ENCODE measurements around the gene GAGE13.
"Not testable (repeated sequence)": the region's sequence is repeated elsewhere in the genome, so short reads cannot be mapped to it uniquely, and the experiment has no call there.

GAGE13 gene, protein sequence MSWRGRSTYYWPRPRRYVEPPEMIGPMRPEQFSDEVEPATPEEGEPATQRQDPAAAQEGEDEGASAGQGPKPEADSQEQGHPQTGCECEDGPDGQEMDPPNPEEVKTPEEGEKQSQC

DNA sequence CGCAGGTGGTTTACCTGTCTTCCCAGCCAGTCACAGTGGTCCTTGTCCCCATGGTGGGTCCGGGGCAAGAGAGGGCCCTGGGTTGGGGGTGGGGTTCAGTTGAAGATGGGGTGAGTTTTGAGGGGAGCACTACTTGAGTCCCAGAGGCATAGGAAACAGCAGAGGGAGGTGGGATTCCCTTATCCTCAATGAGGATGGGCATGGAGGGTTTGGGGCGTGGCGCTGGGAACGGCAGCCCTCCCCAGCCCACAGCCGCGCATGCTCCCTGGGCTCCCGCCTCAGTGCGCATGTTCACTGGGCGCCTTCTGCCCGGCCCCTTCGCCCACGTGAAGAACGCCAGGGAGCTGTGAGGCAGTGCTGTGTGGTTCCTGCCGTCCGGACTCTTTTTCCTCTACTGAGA, at the start of gene GAGE13:
TSS of gene GAGE13 (plus strand) at position 301 of the 400 bp plus-strand sequence. CDS start 1,156 bp downstream, outside the sequence.
- DNase-seq (ENCODE audit: low read depth in 1 of 2, low spot score in 1 of 2); in situ Hi-C loops (cut with HindIII; ENCODE audit: low pct_unique_long_range_greater_than_20kb, low sequenced_read_pairs): not testable (repeated sequence)

DNA sequence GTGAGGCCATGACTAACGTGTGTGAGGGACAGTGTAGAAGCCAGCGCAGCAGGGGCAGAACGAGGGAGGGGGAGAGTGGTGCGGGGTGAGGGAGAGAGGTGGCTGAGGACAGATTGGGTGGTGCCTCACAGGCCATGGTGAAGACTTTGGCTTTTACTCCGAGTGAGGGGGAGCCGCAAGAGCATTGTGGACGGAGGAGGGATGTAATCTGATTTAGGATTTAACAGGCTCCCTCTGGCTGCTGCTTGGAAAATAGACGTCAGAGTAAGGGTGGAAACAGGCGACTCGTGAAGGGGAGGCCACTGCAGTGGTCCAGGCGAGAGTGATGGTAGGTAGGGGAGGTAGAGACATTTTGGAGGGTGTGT, 48.8 kb upstream of the GAGE13 start:
- in situ Hi-C loops (cut with HindIII; ENCODE audit: low pct_unique_long_range_greater_than_20kb, low sequenced_read_pairs), result no loop called here
- DNase-seq (ENCODE audit: low read depth in 1 of 2, low spot score in 1 of 2), result peak in 1 of 2 experiments; percentile 64
- no peak for TF ChIP-seq JUND (IDR thresholded peaks at IDR 0.05; ENCODE audit: low read depth)

DNA sequence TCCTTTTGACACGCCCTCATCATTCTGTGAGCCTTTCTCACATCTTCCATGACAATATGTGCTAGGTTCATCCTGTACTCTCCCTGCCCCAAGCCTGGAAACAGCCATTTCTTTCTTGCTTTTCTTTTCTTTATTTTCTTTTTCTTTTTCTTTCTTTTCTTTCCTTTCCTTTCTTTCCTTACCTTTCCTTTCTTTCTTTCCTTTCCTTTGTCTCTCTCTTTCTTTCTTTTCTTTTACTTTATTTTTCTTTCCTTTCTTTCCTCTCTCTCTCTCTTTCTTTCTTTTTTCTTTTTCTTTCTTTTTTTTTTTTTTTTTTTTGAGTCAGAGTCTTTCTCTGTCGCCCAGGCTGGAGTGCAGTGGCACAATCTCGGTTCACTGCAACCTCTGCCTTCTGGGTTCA, 47.2 kb upstream of the GAGE13 start:
- no peak for TF ChIP-seq JUND (IDR thresholded peaks at IDR 0.05; ENCODE audit: low read depth)

DNA sequence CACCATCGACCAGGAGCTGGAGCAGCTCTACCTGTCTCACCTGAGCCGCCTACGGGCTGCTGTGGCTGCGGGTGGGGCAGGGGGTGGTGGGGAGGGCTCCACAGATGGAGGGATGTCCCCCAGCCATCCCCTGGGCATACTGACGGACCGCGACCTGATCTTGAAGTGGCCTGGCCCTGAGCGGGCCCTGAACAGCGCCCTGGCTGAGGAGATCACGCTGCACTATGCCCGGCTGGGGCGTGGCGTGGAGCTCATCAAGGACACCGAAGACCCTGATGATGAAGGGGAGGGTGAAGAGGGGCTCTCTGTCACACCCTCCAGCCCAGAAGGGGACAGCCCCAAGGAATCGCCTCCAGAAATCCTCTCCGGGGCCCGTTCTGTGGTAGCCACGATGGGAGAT, 45.2 kb upstream of the GAGE13 start:
- no peak for TF ChIP-seq JUND (IDR thresholded peaks at IDR 0.05; ENCODE audit: low read depth)
- in situ Hi-C loops (cut with HindIII; ENCODE audit: low pct_unique_long_range_greater_than_20kb, low sequenced_read_pairs), result no loop called here
- DNase-seq (ENCODE audit: low read depth in 1 of 2, low spot score in 1 of 2), result no peak

More for the DNA sequence above, 47.2 kb upstream of the GAGE13 start:
- DNase-seq (ENCODE audit: low read depth in 1 of 2, low spot score in 1 of 2), result no peak
- in situ Hi-C loops (cut with HindIII; ENCODE audit: low pct_unique_long_range_greater_than_20kb, low sequenced_read_pairs), result no loop called here

DNA sequence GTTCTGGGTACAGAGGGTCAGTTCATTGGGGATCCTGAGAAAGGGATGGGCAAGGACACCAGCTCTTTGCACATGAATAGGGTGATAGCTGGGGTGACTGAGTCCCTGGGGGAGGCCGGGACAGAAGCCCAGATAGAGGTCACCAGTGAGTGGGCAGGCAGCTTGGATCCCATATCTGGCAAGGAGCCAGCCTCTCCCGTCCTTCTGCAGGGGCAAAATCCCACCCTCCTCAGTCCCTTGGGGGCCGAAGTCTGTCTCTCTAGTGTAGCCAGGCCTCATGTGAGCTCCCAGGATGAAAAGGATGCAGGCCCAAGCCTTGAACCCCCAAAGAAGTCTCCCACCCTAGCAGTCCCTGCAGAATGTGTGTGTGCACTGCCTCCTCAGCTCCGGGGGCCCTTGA, 44.8 kb upstream of the GAGE13 start:
- in situ Hi-C loops (cut with HindIII; ENCODE audit: low pct_unique_long_range_greater_than_20kb, low sequenced_read_pairs), result no loop called here
- DNase-seq (ENCODE audit: low read depth in 1 of 2, low spot score in 1 of 2), result no peak
- TF ChIP-seq JUND (IDR thresholded peaks at IDR 0.05; ENCODE audit: low read depth), result no peak

DNA sequence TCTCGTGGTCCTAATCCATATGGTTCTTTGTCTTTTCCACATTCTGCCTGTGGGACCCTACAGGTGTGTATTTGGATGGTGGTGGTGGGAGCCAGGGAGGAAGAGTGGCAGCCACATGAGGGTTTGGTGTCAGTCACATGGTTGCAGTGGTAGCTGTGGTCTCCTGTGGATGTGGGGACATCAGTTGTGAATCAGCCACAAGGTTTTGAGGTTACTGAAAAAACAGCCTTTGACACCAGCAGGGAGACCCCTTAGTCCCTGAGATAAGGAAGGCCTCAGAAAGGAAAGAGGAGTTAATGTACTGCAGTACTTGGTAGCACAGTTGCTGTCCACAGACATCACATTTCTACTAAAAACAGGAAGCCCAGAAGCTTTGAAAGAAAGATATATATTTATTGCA, 43.7 kb upstream of the GAGE13 start:
- no peak for TF ChIP-seq JUND (IDR thresholded peaks at IDR 0.05; ENCODE audit: low read depth)
- in situ Hi-C loops (cut with HindIII; ENCODE audit: low pct_unique_long_range_greater_than_20kb, low sequenced_read_pairs), result no loop called here
- no peak for DNase-seq (ENCODE audit: low read depth in 1 of 2, low spot score in 1 of 2)

DNA sequence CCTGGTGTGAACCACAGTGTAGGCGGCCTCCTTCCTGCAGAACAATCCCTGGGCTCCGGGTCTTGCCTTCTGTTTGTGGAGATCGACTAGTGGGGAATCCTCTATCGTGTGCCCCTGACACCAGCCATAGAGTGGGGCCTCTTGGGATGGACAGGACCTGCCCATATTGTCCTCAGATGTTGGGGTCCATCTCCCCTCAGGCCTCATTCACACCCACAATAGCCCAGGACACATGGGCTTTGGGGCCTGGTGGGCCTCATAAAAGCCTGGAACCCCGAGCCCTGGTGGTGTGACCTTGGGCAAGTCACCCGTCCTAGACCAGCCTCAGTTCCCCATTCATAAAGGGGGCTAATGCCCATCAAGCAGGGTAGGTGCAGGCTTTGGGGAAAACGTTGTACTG, 41.2 kb upstream of the GAGE13 start:
- no peak for DNase-seq (ENCODE audit: low read depth in 1 of 2, low spot score in 1 of 2)
- in situ Hi-C loops (cut with HindIII; ENCODE audit: low pct_unique_long_range_greater_than_20kb, low sequenced_read_pairs), result no loop called here
- TF ChIP-seq JUND (IDR thresholded peaks at IDR 0.05; ENCODE audit: low read depth), result no peak

DNA sequence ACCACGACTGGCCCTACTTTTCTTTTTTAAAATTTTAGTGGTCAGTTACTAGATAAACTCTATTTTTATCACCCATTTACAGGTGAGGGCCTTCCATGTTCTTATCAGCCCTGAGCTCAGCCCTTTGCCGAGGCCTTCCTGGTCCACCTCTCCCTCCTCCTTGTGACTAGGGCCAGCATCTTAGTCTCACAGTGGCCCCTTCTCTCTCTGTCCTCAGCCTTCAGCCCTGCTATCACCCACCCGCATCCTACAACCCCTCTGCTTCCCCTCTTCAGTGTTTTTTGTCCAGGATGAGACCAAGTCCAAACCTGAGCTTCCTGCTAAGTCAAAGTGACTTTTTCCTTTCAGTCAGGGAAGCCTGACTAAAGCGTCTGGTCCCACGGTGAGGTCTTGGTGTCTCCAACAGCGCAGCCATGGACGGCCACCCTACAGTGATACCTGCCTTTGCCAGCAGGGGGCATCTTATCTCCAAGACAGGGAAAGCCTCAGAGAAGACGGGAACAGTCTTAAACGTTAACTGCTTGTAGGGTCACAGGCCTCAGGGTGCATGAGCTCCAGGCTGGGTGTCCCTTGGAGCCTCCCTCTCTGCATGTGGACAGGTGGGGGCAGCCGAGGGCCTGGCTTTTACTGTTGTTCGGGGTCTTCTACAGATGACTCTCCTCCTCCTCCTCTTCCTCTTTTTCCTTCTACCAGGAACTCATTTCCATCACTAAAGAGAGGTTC, 39.6 kb upstream of the GAGE13 start:
- peak in 1 of 2 experiments; percentile 74 for DNase-seq (ENCODE audit: low read depth in 1 of 2, low spot score in 1 of 2)
- in situ Hi-C loops (cut with HindIII; ENCODE audit: low pct_unique_long_range_greater_than_20kb, low sequenced_read_pairs), result no loop called here
- no peak for TF ChIP-seq JUND (IDR thresholded peaks at IDR 0.05; ENCODE audit: low read depth)

DNA sequence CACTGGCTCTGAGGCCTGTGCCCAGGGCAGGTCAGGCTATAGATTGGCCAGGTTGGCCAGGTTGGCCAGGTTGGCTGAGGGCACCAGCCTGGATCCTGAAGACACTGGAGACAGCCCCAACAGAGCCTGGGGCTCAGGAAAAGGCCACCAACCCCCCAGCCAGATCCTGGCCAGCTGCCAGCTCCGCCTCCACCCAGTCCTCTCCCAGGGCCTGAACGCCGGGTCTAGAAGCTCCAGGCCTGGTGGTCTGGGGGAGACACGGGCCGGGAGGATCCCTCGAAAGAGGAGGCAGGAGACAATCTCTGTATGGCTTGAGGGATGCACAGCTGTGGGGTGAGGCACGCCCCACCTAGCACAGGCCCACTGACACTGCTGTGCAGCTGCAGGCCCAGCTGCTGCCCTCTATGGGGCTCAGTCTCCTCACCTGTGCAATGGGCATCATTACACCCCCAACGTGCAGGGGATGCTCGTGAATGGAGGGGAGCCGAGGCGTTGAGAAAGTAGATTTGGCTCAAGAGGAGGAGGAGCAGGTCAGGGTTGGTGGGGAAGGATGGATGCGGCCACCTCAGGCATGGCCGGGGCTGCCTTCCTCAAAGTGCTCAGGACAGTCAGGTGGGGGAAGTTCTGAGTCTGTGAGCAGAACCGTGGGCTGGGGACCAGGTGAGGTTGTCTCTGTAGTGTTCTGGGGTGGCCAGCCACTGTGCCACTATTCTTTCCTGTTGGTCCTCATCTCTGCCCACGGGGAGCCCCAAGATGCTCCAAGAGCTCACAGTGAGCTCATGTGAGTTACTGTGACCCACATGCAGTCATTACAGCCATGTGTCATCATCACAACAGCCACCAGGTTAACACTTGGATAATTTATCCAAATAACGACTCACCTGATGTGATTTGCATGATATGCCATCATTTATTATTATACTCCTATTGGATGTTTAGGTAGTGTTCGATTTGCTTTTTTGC, 38.7 kb upstream of the GAGE13 start:
- in situ Hi-C loops (cut with HindIII; ENCODE audit: low pct_unique_long_range_greater_than_20kb, low sequenced_read_pairs), result no loop called here
- no peak for TF ChIP-seq JUND (IDR thresholded peaks at IDR 0.05; ENCODE audit: low read depth)
- no peak for DNase-seq (ENCODE audit: low read depth in 1 of 2, low spot score in 1 of 2)

DNA sequence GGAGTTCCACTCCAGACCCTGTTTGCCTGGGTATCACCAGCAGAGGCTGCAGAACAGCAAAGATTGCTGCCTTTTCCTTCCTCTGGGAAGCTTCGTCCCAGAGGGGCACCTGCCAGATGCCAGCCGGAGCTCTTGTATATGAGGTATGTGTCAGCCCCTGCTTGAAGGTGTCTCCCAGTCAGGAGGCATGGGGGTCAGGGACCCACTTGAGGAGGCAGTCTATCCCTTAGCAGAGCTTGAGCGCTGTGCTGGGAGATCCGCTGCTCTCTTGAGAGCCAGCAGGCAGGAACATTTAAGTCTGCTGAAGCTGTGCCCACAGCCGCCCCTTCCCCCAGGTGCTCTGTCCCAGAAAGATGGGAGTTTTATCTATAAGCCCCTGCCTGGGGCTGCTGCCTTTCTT, 32.1 kb upstream of the GAGE13 start:
- in situ Hi-C loops (cut with HindIII; ENCODE audit: low pct_unique_long_range_greater_than_20kb, low sequenced_read_pairs); DNase-seq (ENCODE audit: low read depth in 1 of 2, low spot score in 1 of 2): not testable (repeated sequence)

DNA sequence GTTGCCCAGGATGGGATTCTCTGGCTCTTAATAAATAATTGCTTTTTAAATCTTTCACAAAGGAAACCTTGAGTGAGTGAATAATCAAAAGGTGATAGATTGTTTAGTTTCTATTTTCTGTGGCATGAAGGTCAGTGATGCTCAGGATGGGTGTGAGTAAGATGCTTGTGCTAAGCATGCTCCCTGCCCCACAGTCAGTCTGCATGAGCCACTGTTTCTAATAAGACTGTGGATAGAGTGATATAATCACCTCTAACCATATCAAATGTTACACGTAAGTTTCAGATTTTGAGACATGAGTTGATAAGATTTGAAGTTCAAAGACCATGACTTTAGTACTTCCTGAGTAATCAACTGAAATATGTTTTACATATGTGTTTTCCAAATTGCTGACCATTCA, 30.7 kb upstream of the GAGE13 start:
- in situ Hi-C loops (cut with HindIII; ENCODE audit: low pct_unique_long_range_greater_than_20kb, low sequenced_read_pairs), result no loop called here
- TF ChIP-seq JUND (IDR thresholded peaks at IDR 0.05; ENCODE audit: low read depth), result no peak
- DNase-seq (ENCODE audit: low read depth in 1 of 2, low spot score in 1 of 2), result no peak

DNA sequence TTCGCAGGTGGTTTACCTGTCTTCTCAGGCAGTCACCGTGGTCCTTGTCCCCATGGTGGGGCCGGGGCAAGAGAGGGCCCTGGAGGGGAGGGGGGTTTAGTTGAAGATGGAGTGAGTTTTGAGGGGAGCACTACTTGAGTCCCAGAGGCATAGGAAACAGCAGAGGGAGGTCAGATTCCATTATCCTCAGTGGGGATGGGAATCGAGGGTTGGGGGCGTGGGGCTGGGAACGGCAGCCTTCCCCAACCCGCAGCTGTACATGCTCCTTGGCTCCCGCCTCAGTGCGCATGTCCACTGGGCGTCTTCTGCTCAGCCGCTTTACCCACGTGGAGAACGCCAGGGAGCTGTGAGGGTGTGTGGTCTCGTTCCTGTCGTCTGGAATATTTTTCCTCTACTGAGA, 28.0 kb upstream of the GAGE13 start, which contains the start of gene GAGE10:
TSS of gene GAGE10 (plus strand) at position 301 of the 400 bp plus-strand sequence. CDS start 1,214 bp downstream, outside the sequence.
- no peak for DNase-seq (ENCODE audit: low read depth in 1 of 2, low spot score in 1 of 2)
- TF ChIP-seq JUND (IDR thresholded peaks at IDR 0.05; ENCODE audit: low read depth), result no peak
- in situ Hi-C loops (cut with HindIII; ENCODE audit: low pct_unique_long_range_greater_than_20kb, low sequenced_read_pairs), result no loop called here

DNA sequence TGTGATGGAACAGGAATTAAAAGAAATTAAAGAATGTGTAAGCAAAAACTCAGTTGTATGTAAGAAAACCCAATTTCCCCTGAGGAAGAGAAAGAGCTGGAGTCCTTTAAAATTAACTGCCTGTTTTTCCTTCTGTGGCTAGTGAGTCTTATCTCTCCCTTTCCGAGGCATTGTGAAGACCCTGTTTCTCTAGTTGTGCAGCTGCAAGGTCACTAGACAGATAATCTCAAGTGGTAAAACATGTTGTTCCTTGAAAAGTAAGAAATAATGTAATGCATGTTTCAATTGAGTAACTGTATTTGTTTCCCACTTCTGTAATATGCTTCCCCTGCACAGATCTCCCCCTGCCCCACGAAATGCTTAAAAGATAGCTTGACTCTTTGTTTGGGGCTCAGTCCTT, 23.6 kb upstream of the GAGE13 start:
- DNase-seq (ENCODE audit: low read depth in 1 of 2, low spot score in 1 of 2); in situ Hi-C loops (cut with HindIII; ENCODE audit: low pct_unique_long_range_greater_than_20kb, low sequenced_read_pairs): not testable (repeated sequence)

Data from T47D (cell line).